Neutrophil (primary cell): ENCODE measurements around the gene ABCA3.

Source experiments
- H3K27ac ChIP-seq: fragments of 200-600 bp; sonication (generic); 2 replicates; pipeline ENCODE4 v1.5.1; 2016; ENCODE audit warnings: mild to moderate bottlenecking, moderate library complexity
- H3K27me3 ChIP-seq: fragments of 200-600 bp; sonication (generic); 2 replicates; pipeline ENCODE4 v1.6.0; 2016; ENCODE audit warnings: mild to moderate bottlenecking
- H3K36me3 ChIP-seq: fragments of 200-600 bp; sonication (generic); 2 replicates; pipeline ENCODE4 v1.5.1; 2017
- H3K4me1 ChIP-seq, 2 experiments: fragments of 200-600 bp in 1 of 2; sonication (generic) in 1 of 2; 1 replicate in 1 of 2; 2 replicates in 1 of 2; pipeline versions ENCODE4 v1.5.1 to v1.6.1; 2013 to 2016; ENCODE audit warnings: low read depth in 1 of 2, low read length in 1 of 2, mild to moderate bottlenecking in 1 of 2, moderate library complexity in 1 of 2; ENCODE audit not compliant: control insufficient read depth in 1 of 2, insufficient read depth in 1 of 2
- H3K4me3 ChIP-seq, 2 experiments: fragments of 200-600 bp in 1 of 2; sonication (generic) in 1 of 2; 1 replicate in 1 of 2; 2 replicates in 1 of 2; pipeline ENCODE4 v1.5.1; 2013 to 2016; ENCODE audit warnings: low read depth in 1 of 2, low read length in 1 of 2, mild to moderate bottlenecking in 1 of 2, moderate library complexity in 1 of 2
- H3K9me3 ChIP-seq: fragments of 200-600 bp; sonication (generic); 2 replicates; pipeline ENCODE4 v1.5.1; 2016
- TF ChIP-seq, protein P1 (sequence below): fragments of 200-600 bp; sonication (generic); IDR thresholded peaks from 2 replicates; pipeline ENCODE4 v1.5.1; 2016; ENCODE audit warnings: antibody characterized with exemption

The ABCA3 gene

GRCh38 chr16:2251296-2252111 is 89.0 kb downstream of the ABCA3 start, which contains the start of gene ECI1:
Gene ECI1 (minus strand): TSS chr16:2251587. CDS start chr16:2251566, 21 bp downstream.
- H3K4me1 ChIP-seq: peaks cover 16 to 21% of the 10 kb centered on the region in 2 experiments
- H3K36me3 ChIP-seq: peaks cover 39% of the 10 kb centered on the region
- peak within 1 kb of the TSS; percentile 73 for H3K4me3 ChIP-seq
- peak within 1 kb of the TSS; percentile 83 for H3K27ac ChIP-seq
- no peaks in the 10 kb centered on the region for H3K27me3 ChIP-seq
- no peaks in the 10 kb centered on the region for H3K9me3 ChIP-seq
- TF ChIP-seq, protein P1, sequence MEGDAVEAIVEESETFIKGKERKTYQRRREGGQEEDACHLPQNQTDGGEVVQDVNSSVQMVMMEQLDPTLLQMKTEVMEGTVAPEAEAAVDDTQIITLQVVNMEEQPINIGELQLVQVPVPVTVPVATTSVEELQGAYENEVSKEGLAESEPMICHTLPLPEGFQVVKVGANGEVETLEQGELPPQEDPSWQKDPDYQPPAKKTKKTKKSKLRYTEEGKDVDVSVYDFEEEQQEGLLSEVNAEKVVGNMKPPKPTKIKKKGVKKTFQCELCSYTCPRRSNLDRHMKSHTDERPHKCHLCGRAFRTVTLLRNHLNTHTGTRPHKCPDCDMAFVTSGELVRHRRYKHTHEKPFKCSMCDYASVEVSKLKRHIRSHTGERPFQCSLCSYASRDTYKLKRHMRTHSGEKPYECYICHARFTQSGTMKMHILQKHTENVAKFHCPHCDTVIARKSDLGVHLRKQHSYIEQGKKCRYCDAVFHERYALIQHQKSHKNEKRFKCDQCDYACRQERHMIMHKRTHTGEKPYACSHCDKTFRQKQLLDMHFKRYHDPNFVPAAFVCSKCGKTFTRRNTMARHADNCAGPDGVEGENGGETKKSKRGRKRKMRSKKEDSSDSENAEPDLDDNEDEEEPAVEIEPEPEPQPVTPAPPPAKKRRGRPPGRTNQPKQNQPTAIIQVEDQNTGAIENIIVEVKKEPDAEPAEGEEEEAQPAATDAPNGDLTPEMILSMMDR: peak; percentile 96

GRCh38 chr16:2250652-2251295 is 89.8 kb downstream of the ABCA3 start:
- TF ChIP-seq, protein P1: no peak
- H3K36me3 ChIP-seq: peaks cover 39% of the 10 kb centered on the region
- H3K4me3 ChIP-seq: peak overlapping the region; percentile 73
- H3K27me3 ChIP-seq: no peaks in the 10 kb centered on the region
- no peaks in the 10 kb centered on the region for H3K9me3 ChIP-seq
- peak overlapping the region; percentile 83 for H3K27ac ChIP-seq
- peaks cover 16 to 21% of the 10 kb centered on the region in 2 experiments for H3K4me1 ChIP-seq

DNA sequence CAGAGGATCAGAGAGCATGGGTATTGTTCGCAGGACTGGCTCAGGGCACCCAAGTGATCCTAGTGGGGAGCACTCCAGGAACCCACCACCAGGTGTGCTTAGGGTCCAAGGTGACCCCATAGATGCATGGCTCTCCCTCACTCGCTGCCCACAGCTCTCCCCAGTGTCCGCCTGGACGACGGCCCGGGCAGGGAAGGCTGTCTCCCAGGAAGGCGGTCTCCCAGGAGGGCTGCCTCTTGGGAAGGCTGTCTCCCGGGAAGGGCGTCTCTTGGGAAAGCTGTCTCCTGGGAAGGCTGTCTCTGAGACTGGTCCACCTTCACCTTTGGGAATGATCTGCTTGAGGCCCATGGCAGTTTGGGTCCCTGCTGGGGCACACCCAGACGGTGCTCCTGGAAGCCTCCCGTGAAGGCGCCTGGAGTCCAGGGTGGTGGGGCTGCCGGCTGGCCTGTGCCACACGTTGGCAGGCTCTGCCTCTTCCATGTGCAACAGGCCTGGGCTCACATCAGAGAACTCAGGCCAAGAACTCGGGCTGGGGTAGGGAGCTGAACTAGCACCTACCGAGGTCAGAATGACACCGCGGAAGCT is 94.1 kb downstream of the ABCA3 start:
- TF ChIP-seq, protein P1: no peak
- Histone ChIP-seq H3K36me3 (peaks cover 45% of the 10 kb centered on the region), H3K4me3 (no peak overlapping the region)

DNA sequence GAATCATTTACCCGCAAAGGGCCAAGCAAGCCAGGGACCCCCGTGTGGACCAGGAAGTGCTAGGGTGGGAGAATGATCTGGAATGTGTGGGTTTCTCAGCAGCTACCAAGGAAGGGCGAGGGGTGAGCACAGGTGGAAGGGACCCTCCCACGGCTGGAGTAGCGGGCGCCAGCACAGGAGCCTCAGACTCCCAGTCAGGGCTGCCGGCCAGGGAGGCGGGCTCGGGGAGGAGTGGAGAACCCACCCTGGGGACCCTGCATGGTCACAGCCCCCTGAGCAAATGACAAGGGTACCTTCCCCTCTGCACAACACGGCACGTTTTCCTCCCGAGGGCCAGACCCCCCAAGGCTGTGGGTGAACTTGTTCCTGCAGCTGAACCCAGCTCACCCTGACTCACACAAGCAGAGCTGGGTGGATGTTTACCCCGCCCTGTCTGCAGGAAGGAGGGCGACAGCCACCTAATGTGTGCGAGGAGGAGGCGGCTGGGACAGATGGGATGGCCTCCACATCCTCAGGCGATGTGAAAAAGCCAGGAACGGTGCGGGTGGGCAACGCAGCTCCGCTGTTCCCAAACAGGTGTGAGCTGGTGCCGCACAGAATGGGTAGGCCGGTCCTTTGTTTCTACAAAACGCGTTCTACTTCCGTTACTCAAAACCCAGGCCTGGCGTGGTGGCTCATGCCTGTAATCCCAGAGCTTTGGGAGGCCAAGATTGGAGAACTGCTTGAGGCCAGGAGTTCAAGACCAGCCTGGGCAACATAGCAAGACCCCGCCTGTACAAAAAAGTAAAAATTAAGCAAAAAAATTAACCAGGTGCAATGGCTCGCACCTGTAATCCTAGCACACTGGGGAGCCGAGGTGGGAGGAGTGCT is 95.4 kb downstream of the ABCA3 start:
- Histone ChIP-seq H3K27ac (no peak overlapping the region), H3K27me3 (no peaks in the 10 kb centered on the region), H3K4me1 (peaks cover 0 to 3% of the 10 kb centered on the region in 2 experiments), H3K4me3 (no peak overlapping the region), H3K36me3 (peaks cover 52% of the 10 kb centered on the region), H3K9me3 (no peaks in the 10 kb centered on the region)
- TF ChIP-seq, protein P1: no peak

More for the DNA sequence above, 94.1 kb downstream of the ABCA3 start:
- Histone ChIP-seq H3K27me3 (no peaks in the 10 kb centered on the region), H3K27ac (no peak overlapping the region), H3K4me1 (peaks cover 8 to 12% of the 10 kb centered on the region in 2 experiments), H3K9me3 (no peaks in the 10 kb centered on the region)

GRCh38 chr16:2244301-2244700 is 96.2 kb downstream of the ABCA3 start:
- H3K36me3 ChIP-seq: peaks cover 61% of the 10 kb centered on the region
- no peak overlapping the region for H3K27ac ChIP-seq
- TF ChIP-seq, protein P1: no peak

More at GRCh38 chr16:2244301-2244700, 96.2 kb downstream of the ABCA3 start:
- H3K4me1 ChIP-seq: no peaks in the 10 kb centered on the region
- no peaks in the 10 kb centered on the region for H3K9me3 ChIP-seq
- no peak overlapping the region for H3K4me3 ChIP-seq
- H3K27me3 ChIP-seq: no peaks in the 10 kb centered on the region
